HEK293 (cell line): ENCODE results near the gene CRACR2A.

Experiments used
- CTCF ChIA-PET: fragments of 350-600 bp; formaldehyde crosslinking; extraction: SDS; loops from one replicate; lab custom pipeline; 2021; ENCODE audit warnings: antibody characterized with exemption; lab: Yijun Ruan, JAX
- POLR2A ChIA-PET: fragments of 300-600 bp; formaldehyde crosslinking; extraction: SDS; loops from one replicate; lab custom pipeline; 2020; ENCODE audit warnings: antibody characterized with exemption, inconsistent platforms; lab: Yijun Ruan, JAX
- H3K27ac ChIP-seq: fragments of 200-500 bp; sonication (Bioruptor generic); 2 replicates; pipeline ENCODE4 v1.5.1; 2014; ENCODE audit warnings: low read depth, low read length, control low read depth, inconsistent platforms; ENCODE audit errors: extremely low read depth
- H3K36me3 ChIP-seq, 2 experiments: fragments of 200-500 bp in 1 of 2; sonication (Bioruptor generic) in 1 of 2; 1 replicate in 1 of 2; 2 replicates in 1 of 2; pipeline ENCODE4 v1.5.1; 2014 to 2017; ENCODE audit warnings: inconsistent platforms in 2 of 2, low read length in 2 of 2; ENCODE audit not compliant: control insufficient read depth in 2 of 2, insufficient read depth in 1 of 2
- H3K4me1 ChIP-seq: fragments of 200-500 bp; sonication (Bioruptor generic); 2 replicates; pipeline ENCODE4 v1.5.1; 2014; ENCODE audit warnings: mild to moderate bottlenecking, low read length, inconsistent platforms; ENCODE audit not compliant: control insufficient read depth, insufficient read depth
- H3K4me3 ChIP-seq: 2 replicates; pipeline ENCODE4 v1.5.1; 2011; ENCODE audit warnings: low read depth, mild to moderate bottlenecking, control low read depth, low read length, moderate library complexity
- H3K9me3 ChIP-seq: fragments of 200-500 bp; sonication (Bioruptor generic); 2 replicates; pipeline ENCODE4 v1.5.1; 2014; ENCODE audit warnings: low read depth, low read length, inconsistent platforms; ENCODE audit not compliant: control insufficient read depth, insufficient read depth
- BCL6B ChIP-seq: fragments of 450-650 bp; formaldehyde crosslinking; IDR thresholded peaks from 2 replicates; pipeline ENCODE4 v1.5.1; 2017; ENCODE audit warnings: missing biosample characterization, missing genetic modification characterization
- GLI2 ChIP-seq: fragments of 450-650 bp; formaldehyde crosslinking; IDR thresholded peaks from 2 replicates; pipeline ENCODE4; 2017; ENCODE audit warnings: missing biosample characterization, missing genetic modification characterization, low read depth, borderline replicate concordance
- PBX3 ChIP-seq: sonication (generic); formaldehyde crosslinking; IDR thresholded peaks from 2 replicates; pipeline ENCODE4 v1.8.1; 2022; ENCODE audit warnings: mild to moderate bottlenecking, moderate library complexity, missing genetic modification reagents
- REPIN1 ChIP-seq: fragments of 450-650 bp; formaldehyde crosslinking; IDR thresholded peaks from 2 replicates; pipeline ENCODE4 v1.5.1; 2017; ENCODE audit warnings: missing biosample characterization, missing genetic modification characterization, low read depth
- SCRT1 ChIP-seq: fragments of 450-650 bp; formaldehyde crosslinking; IDR thresholded peaks from 2 replicates; pipeline ENCODE4 v1.5.1; 2016; ENCODE audit warnings: missing biosample characterization, missing genetic modification characterization, borderline replicate concordance
- ZEB2 ChIP-seq: fragments of 450-650 bp; formaldehyde crosslinking; IDR thresholded peaks from 2 replicates; pipeline ENCODE4 v1.5.1; 2016; ENCODE audit warnings: missing biosample characterization, missing genetic modification characterization
- ZFP41 ChIP-seq: fragments of 450-650 bp; formaldehyde crosslinking; IDR thresholded peaks from 2 replicates; pipeline ENCODE4 v1.5.1; 2016; ENCODE audit warnings: missing biosample characterization, missing genetic modification characterization, borderline replicate concordance
- ZNF132 ChIP-seq: fragments of 450-650 bp; formaldehyde crosslinking; IDR thresholded peaks from 2 replicates; pipeline ENCODE4 v1.5.1; 2017; ENCODE audit warnings: missing biosample characterization, missing genetic modification characterization, borderline replicate concordance
- ZNF140 ChIP-seq: fragments of 450-650 bp; formaldehyde crosslinking; IDR thresholded peaks from 2 replicates; pipeline ENCODE4 v1.5.1; 2016; ENCODE audit warnings: missing biosample characterization, missing genetic modification characterization
- ZNF16 ChIP-seq: fragments of 450-650 bp; formaldehyde crosslinking; IDR thresholded peaks from 2 replicates; pipeline ENCODE4 v1.5.1; 2016; ENCODE audit warnings: low read depth, missing biosample characterization, missing genetic modification characterization
- ZNF169 ChIP-seq: fragments of 450-650 bp; formaldehyde crosslinking; IDR thresholded peaks from 2 replicates; pipeline ENCODE4 v1.5.1; 2016; ENCODE audit warnings: missing biosample characterization, missing genetic modification characterization
- ZNF248 ChIP-seq: fragments of 450-650 bp; formaldehyde crosslinking; IDR thresholded peaks from 2 replicates; pipeline ENCODE4 v1.5.1; 2017; ENCODE audit warnings: missing biosample characterization, missing genetic modification characterization
- ZNF324 ChIP-seq: fragments of 450-650 bp; formaldehyde crosslinking; IDR thresholded peaks from 2 replicates; pipeline ENCODE4 v1.5.1; 2016; ENCODE audit warnings: missing biosample characterization, missing genetic modification characterization
- ZNF335 ChIP-seq: fragments of 450-650 bp; formaldehyde crosslinking; conservative IDR thresholded peaks from 2 replicates; pipeline ENCODE4 v1.5.1; 2016; ENCODE audit warnings: missing biosample characterization, missing genetic modification characterization
- ZNF341 ChIP-seq: fragments of 450-650 bp; formaldehyde crosslinking; IDR thresholded peaks from 2 replicates; pipeline ENCODE4; 2016; ENCODE audit warnings: low read depth, missing biosample characterization, missing genetic modification characterization
- ZNF366 ChIP-seq: fragments of 450-650 bp; formaldehyde crosslinking; conservative IDR thresholded peaks from 2 replicates; pipeline ENCODE4 v1.5.1; 2016; ENCODE audit warnings: missing biosample characterization, missing genetic modification characterization
- ZNF391 ChIP-seq: fragments of 450-650 bp; formaldehyde crosslinking; IDR thresholded peaks from 2 replicates; pipeline ENCODE4 v1.5.1; 2016; ENCODE audit warnings: low read depth, missing biosample characterization, missing genetic modification characterization, borderline replicate concordance
- ZNF473 ChIP-seq: fragments of 450-650 bp; formaldehyde crosslinking; IDR thresholded peaks from 2 replicates; pipeline ENCODE4 v1.5.1; 2017; ENCODE audit warnings: missing biosample characterization, missing genetic modification characterization
- ZNF530 ChIP-seq: fragments of 450-650 bp; formaldehyde crosslinking; IDR thresholded peaks from 2 replicates; pipeline ENCODE4 v1.5.1; 2016; ENCODE audit warnings: low read depth, missing biosample characterization, missing genetic modification characterization
- ZNF555 ChIP-seq: fragments of 450-650 bp; formaldehyde crosslinking; conservative IDR thresholded peaks from 2 replicates; pipeline ENCODE4 v1.5.1; 2017; ENCODE audit warnings: missing biosample characterization, mild to moderate bottlenecking, missing genetic modification characterization, inconsistent platforms
- ZNF571 ChIP-seq: fragments of 450-650 bp; formaldehyde crosslinking; IDR thresholded peaks from 2 replicates; pipeline ENCODE4 v1.5.0; 2017; ENCODE audit warnings: missing biosample characterization, missing genetic modification characterization
- ZNF600 ChIP-seq: fragments of 450-650 bp; formaldehyde crosslinking; IDR thresholded peaks from 2 replicates; pipeline ENCODE4 v1.5.1; 2016; ENCODE audit warnings: missing biosample characterization, missing genetic modification characterization
- ZNF624 ChIP-seq: fragments of 450-650 bp; formaldehyde crosslinking; IDR thresholded peaks from 2 replicates; pipeline ENCODE4 v1.5.1; 2017; ENCODE audit warnings: missing biosample characterization, missing genetic modification characterization
- ZNF626 ChIP-seq: fragments of 450-650 bp; sonication (Bioruptor Pico); formaldehyde crosslinking; IDR thresholded peaks from 2 replicates; pipeline ENCODE4 v1.5.1; 2018; ENCODE audit warnings: missing biosample characterization, missing genetic modification characterization, inconsistent platforms
- ZNF704 ChIP-seq: fragments of 450-650 bp; formaldehyde crosslinking; IDR thresholded peaks from 2 replicates; pipeline ENCODE4 v1.5.1; 2016; ENCODE audit warnings: missing biosample characterization, missing genetic modification characterization
- ZNF707 ChIP-seq: fragments of 450-650 bp; formaldehyde crosslinking; IDR thresholded peaks from 2 replicates; pipeline ENCODE4 v1.5.1; 2016; ENCODE audit warnings: missing biosample characterization, missing genetic modification characterization
- ZNF785 ChIP-seq: fragments of 450-650 bp; formaldehyde crosslinking; IDR thresholded peaks from 2 replicates; pipeline ENCODE4 v1.5.1; 2016; ENCODE audit warnings: missing biosample characterization, missing genetic modification characterization
- ZSCAN16 ChIP-seq: fragments of 450-650 bp; formaldehyde crosslinking; IDR thresholded peaks from 2 replicates; pipeline ENCODE4 v1.5.1; 2016; ENCODE audit warnings: missing biosample characterization, missing genetic modification characterization
- TF ChIP-seq, protein P1 (sequence below): fragments of 450-650 bp; formaldehyde crosslinking; IDR thresholded peaks from 2 replicates; pipeline ENCODE4 v1.5.1; 2016; ENCODE audit warnings: missing biosample characterization, missing genetic modification characterization

The CRACR2A gene

GRCh38 chr12:3628629-3629028, 124.3 kb downstream of the CRACR2A start:
- POLR2A ChIA-PET = no interaction called here
- H3K36me3 ChIP-seq = no peaks in the 10 kb centered on the region
- CTCF ChIA-PET = interaction anchor here (0.7 kb wide), 1 partner anchor 219 kb away, joined by 3 read pairs; no protein-coding TSS in a partner anchor

GRCh38 chr12:3627336-3627735, 125.6 kb downstream of the CRACR2A start:
- ChIA-PET CTCF (interaction anchor here (1.0 kb wide), 1 partner anchor 131 kb away, joined by 3 read pairs; no protein-coding TSS in a partner anchor), POLR2A (no interaction called here)
- no peak overlapping the region for H3K27ac ChIP-seq
- H3K4me1 ChIP-seq = no peaks in the 10 kb centered on the region
- no peaks in the 10 kb centered on the region for H3K36me3 ChIP-seq
- no peak for TF ChIP-seq ZNF626 (tag by site-specific recombination)
- TF ChIP-seq ZNF473 (tag by site-specific recombination) = no peak
- no peak for TF ChIP-seq ZNF169 (tag by site-specific recombination)
- TF ChIP-seq ZNF391 (tag by site-specific recombination) = no peak
- no peak for TF ChIP-seq SCRT1 (tag by site-specific recombination)
- TF ChIP-seq GLI2 = no peak
- TF ChIP-seq ZNF707 (tag by site-specific recombination) = no peak
- TF ChIP-seq ZNF571 (tag by site-specific recombination) = no peak
- TF ChIP-seq ZNF704 (tag by site-specific recombination) = no peak
- no peak for TF ChIP-seq ZNF600 (tag by site-specific recombination)
- no peak for TF ChIP-seq ZNF132 (tag by site-specific recombination)
- TF ChIP-seq ZNF624 (tag by site-specific recombination) = no peak
- no peaks in the 10 kb centered on the region for H3K9me3 ChIP-seq
- H3K4me3 ChIP-seq = no peak overlapping the region

More at GRCh38 chr12:3628629-3629028, 124.3 kb downstream of the CRACR2A start:
- no peak overlapping the region for H3K27ac ChIP-seq
- H3K4me1 ChIP-seq = no peaks in the 10 kb centered on the region
- TF ChIP-seq ZNF324 (tag by site-specific recombination) (no peak), ZNF341 (tag by site-specific recombination) (no peak), ZNF626 (tag by site-specific recombination) (no peak), ZNF366 (tag by site-specific recombination) (no peak), ZNF571 (tag by site-specific recombination) (no peak), ZEB2 (tag by site-specific recombination) (no peak), ZNF16 (tag by site-specific recombination) (no peak), ZNF335 (tag by site-specific recombination) (no peak), ZNF248 (tag by site-specific recombination) (no peak), ZSCAN16 (no peak), ZNF600 (tag by site-specific recombination) (no peak), ZFP41 (tag by site-specific recombination) (no peak), BCL6B (tag by site-specific recombination) (no peak), REPIN1 (tag by site-specific recombination) (no peak), ZNF555 (tag by site-specific recombination) (no peak), ZNF530 (tag by site-specific recombination) (no peak), ZNF140 (tag by site-specific recombination) (no peak), ZNF785 (tag by site-specific recombination) (no peak), PBX3 (CRISPR knock-in tag) (no peak)
- TF ChIP-seq, protein P1, sequence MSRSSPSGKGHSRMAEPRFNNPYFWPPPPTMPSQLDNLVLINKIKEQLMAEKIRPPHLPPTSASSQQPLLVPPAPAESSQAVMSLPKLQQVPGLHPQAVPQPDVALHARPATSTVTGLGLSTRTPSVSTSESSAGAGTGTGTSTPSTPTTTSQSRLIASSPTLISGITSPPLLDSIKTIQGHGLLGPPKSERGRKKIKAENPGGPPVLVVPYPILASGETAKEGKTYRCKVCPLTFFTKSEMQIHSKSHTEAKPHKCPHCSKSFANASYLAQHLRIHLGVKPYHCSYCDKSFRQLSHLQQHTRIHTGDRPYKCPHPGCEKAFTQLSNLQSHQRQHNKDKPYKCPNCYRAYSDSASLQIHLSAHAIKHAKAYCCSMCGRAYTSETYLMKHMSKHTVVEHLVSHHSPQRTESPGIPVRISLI = no peak
- no peak overlapping the region for H3K4me3 ChIP-seq
- H3K9me3 ChIP-seq = no peaks in the 10 kb centered on the region
